ENCODE results near the gene ASCC1. TPM values are rescaled to one million over a fixed set of nuclear protein-coding genes. Genes with fewer than 3 reads are reported as not detected.
A peak's percentile ranks its signal among the peaks of the same experiment; 100 is the strongest.
"Not testable (repeated sequence)": the region's sequence is repeated elsewhere in the genome, so short reads cannot be mapped to it uniquely, and the experiment has no call there.

Gene ASCC1
- total RNA-seq, 1 experiment from 2014 or later: 16.5 TPM

GRCh38 chr10:72221278-72221677 is 5.2 kb upstream of the ASCC1 start:
- no peak for DNase-seq (ENCODE audit: low read depth)

GRCh38 chr10:72220637-72221036 is 4.6 kb upstream of the ASCC1 start:
- DNase-seq (ENCODE audit: low read depth): no peak

- DNase-seq (ENCODE audit: low read depth): no peak
Measured at GRCh38 chr10:72219235-72219814, 3.2 kb upstream of the ASCC1 start.

GRCh38 chr10:72218726-72219125 is 2.6 kb upstream of the ASCC1 start:
- no peak for DNase-seq (ENCODE audit: low read depth)

GRCh38 chr10:72218325-72218724 is 2.2 kb upstream of the ASCC1 start:
- DNase-seq (ENCODE audit: low read depth): no peak

- not testable (repeated sequence) for DNase-seq (ENCODE audit: low read depth)
Measured at GRCh38 chr10:72211832-72212231, 4.2 kb downstream of the ASCC1 start.

GRCh38 chr10:72211381-72211780 is 4.7 kb downstream of the ASCC1 start:
- peak; percentile 13 for DNase-seq (ENCODE audit: low read depth)

GRCh38 chr10:72208526-72208925 is 7.5 kb downstream of the ASCC1 start:
- DNase-seq (ENCODE audit: low read depth): not testable (repeated sequence)

GRCh38 chr10:72206511-72207229 is 9.4 kb downstream of the ASCC1 start:
- DNase-seq (ENCODE audit: low read depth): no peak

- peak; percentile 5 for DNase-seq (ENCODE audit: low read depth)
Measured at GRCh38 chr10:72204724-72205123, 11.4 kb downstream of the ASCC1 start.

GRCh38 chr10:72204296-72204695 is 11.8 kb downstream of the ASCC1 start:
- DNase-seq (ENCODE audit: low read depth): peak; percentile 40

GRCh38 chr10:72201293-72201692 is 14.8 kb downstream of the ASCC1 start:
- no peak for DNase-seq (ENCODE audit: low read depth)

GRCh38 chr10:72200883-72201282 is 15.2 kb downstream of the ASCC1 start:
- DNase-seq (ENCODE audit: low read depth): no peak

- no peak for DNase-seq (ENCODE audit: low read depth)
Measured at GRCh38 chr10:72194949-72195348, 21.1 kb downstream of the ASCC1 start.

GRCh38 chr10:72186982-72187330 is 29.1 kb downstream of the ASCC1 start:
- no peak for DNase-seq (ENCODE audit: low read depth)

GRCh38 chr10:72186258-72186981 is 29.7 kb downstream of the ASCC1 start:
- no peak for DNase-seq (ENCODE audit: low read depth)

GRCh38 chr10:72184156-72184555 is 31.9 kb downstream of the ASCC1 start:
- DNase-seq (ENCODE audit: low read depth): no peak

GRCh38 chr10:72177454-72177853 is 38.6 kb downstream of the ASCC1 start:
- DNase-seq (ENCODE audit: low read depth): no peak

- no peak for DNase-seq (ENCODE audit: low read depth)
Measured at GRCh38 chr10:72176701-72177100, 39.4 kb downstream of the ASCC1 start.

GRCh38 chr10:72175149-72175548 is 40.9 kb downstream of the ASCC1 start:
- no peak for DNase-seq (ENCODE audit: low read depth)

- no peak for DNase-seq (ENCODE audit: low read depth)
Measured at GRCh38 chr10:72174297-72174662, 41.8 kb downstream of the ASCC1 start.

- DNase-seq (ENCODE audit: low read depth): peak; percentile 55
Measured at GRCh38 chr10:72173619-72174296, 42.3 kb downstream of the ASCC1 start.

GRCh38 chr10:72173262-72173618 is 42.8 kb downstream of the ASCC1 start:
- DNase-seq (ENCODE audit: low read depth): no peak
